Endodermal cell (in vitro differentiated cells): ENCODE data around the gene TRPV5. TPM values are rescaled to one million over a fixed set of nuclear protein-coding genes. Genes with fewer than 3 reads are reported as not detected.

ENCODE experiments used
- DNase-seq: peaks from one replicate; pipeline ENCODE4 v3.0.0-alpha.2; 2017
- H3K27ac ChIP-seq: 2 replicates; pipeline ENCODE4 v1.5.1; 2013; ENCODE audit warnings: mild to moderate bottlenecking, low read depth, low read length, moderate library complexity
- H3K27me3 ChIP-seq: 2 replicates; pipeline ENCODE4 v1.6.1; 2013; ENCODE audit warnings: mild to moderate bottlenecking, low read length, moderate library complexity; ENCODE audit not compliant: insufficient read depth, control insufficient read depth, poor library complexity, severe bottlenecking
- H3K36me3 ChIP-seq: 2 replicates; pipeline ENCODE4 v1.7.0; 2013; ENCODE audit warnings: mild to moderate bottlenecking, low read length, moderate library complexity; ENCODE audit not compliant: control insufficient read depth, insufficient read depth
- H3K4me1 ChIP-seq: one replicate; pipeline ENCODE4 v1.7.0; 2013; ENCODE audit warnings: low read length; ENCODE audit not compliant: control insufficient read depth, insufficient read depth
- H3K4me3 ChIP-seq: 2 replicates; pipeline ENCODE4 v1.5.1; 2013; ENCODE audit warnings: mild to moderate bottlenecking, low read length, moderate library complexity
- H3K9ac ChIP-seq: 2 replicates; pipeline ENCODE4 v1.6.1; 2013; ENCODE audit warnings: mild to moderate bottlenecking, low read length, moderate library complexity; ENCODE audit not compliant: poor library complexity, severe bottlenecking; ENCODE audit errors: extremely low read depth
- H3K9me3 ChIP-seq: 2 replicates; pipeline ENCODE4 v1.6.1; 2013; ENCODE audit warnings: mild to moderate bottlenecking, low read length, moderate library complexity; ENCODE audit not compliant: control insufficient read depth
- H3K27ac Mint-ChIP-seq: 2 replicates; pipeline ENCODE4 v1.8.0; 2020; ENCODE audit warnings: mixed read lengths
- H3K27me3 Mint-ChIP-seq: 2 replicates; pipeline ENCODE4 v1.8.0; 2021; ENCODE audit warnings: mild to moderate bottlenecking, mixed read lengths; ENCODE audit not compliant: insufficient read depth
- H3K36me3 Mint-ChIP-seq: 2 replicates; pipeline ENCODE4 v1.8.0; 2020; ENCODE audit warnings: low read depth, mixed read lengths
- H3K4me1 Mint-ChIP-seq: 2 replicates; pipeline ENCODE4 v1.8.0; 2020; ENCODE audit warnings: mixed read lengths
- H3K4me3 Mint-ChIP-seq: 2 replicates; pipeline ENCODE4 v1.8.0; 2020; ENCODE audit warnings: mild to moderate bottlenecking, moderate library complexity, mixed read lengths
- H3K9me3 Mint-ChIP-seq: 2 replicates; pipeline ENCODE4 v1.8.0; 2020; ENCODE audit warnings: mild to moderate bottlenecking, mixed read lengths
- WGBS, 2 experiments: methylation state at CpG; one replicate each; pipeline versions ENCODE4 v1.1.5 to v1.1.7; 2013; ENCODE audit warnings: missing lambda C conversion rate in 2 of 2, mixed read lengths in 1 of 2; ENCODE audit not compliant: insufficient coverage in 1 of 2, insufficient read length in 1 of 2; 5-methylcytosine and 5-hydroxymethylcytosine counted together
- total RNA-seq, 2 donors: library from RNA; stranded (reverse); fragmentation: NEBNext Ultra II Directional in 1 of 2; extraction: Animal tissue kit (Norgen Biotek cat#: 25700) in 1 of 2; gene quantifications; 2 replicates in 1 of 2; 3 replicates in 1 of 2; pipeline ENCODE4 v1.2.1, GENCODE V29; 2021
- TF ChIP-seq, protein P1 (sequence below): fragments of 200-600 bp; sonication (generic); conservative IDR thresholded peaks from 2 replicates; pipeline ENCODE4 v1.5.0; 2021; ENCODE audit warnings: antibody characterized with exemption, mild to moderate bottlenecking

TRPV5 gene
- total RNA-seq, 2 donors from 2014 or later = 0.15 to 0.22 TPM

GRCh38 chr7:142859829-142860228 lies 73.7 kb downstream of the TRPV5 start:
- H3K27ac Mint-ChIP-seq = no peak overlapping the region
- WGBS, 2 experiments = 90 to 94% methylated on average over 4 to 5 of the region's 5 CpGs
- Histone ChIP-seq H3K27me3 (no peaks in the 10 kb centered on the region), H3K9me3 (no peaks in the 10 kb centered on the region), H3K36me3 (peaks cover 21% of the 10 kb centered on the region), H3K27ac (no peak overlapping the region), H3K4me3 (no peak overlapping the region), H3K4me1 (no peaks in the 10 kb centered on the region), H3K9ac (no peak overlapping the region)
- peaks cover 33% of the 10 kb centered on the region for H3K4me1 Mint-ChIP-seq
- no peaks in the 10 kb centered on the region for H3K9me3 Mint-ChIP-seq
- DNase-seq = peak; percentile 26
- H3K36me3 Mint-ChIP-seq = peaks cover 18% of the 10 kb centered on the region
- TF ChIP-seq, protein P1, sequence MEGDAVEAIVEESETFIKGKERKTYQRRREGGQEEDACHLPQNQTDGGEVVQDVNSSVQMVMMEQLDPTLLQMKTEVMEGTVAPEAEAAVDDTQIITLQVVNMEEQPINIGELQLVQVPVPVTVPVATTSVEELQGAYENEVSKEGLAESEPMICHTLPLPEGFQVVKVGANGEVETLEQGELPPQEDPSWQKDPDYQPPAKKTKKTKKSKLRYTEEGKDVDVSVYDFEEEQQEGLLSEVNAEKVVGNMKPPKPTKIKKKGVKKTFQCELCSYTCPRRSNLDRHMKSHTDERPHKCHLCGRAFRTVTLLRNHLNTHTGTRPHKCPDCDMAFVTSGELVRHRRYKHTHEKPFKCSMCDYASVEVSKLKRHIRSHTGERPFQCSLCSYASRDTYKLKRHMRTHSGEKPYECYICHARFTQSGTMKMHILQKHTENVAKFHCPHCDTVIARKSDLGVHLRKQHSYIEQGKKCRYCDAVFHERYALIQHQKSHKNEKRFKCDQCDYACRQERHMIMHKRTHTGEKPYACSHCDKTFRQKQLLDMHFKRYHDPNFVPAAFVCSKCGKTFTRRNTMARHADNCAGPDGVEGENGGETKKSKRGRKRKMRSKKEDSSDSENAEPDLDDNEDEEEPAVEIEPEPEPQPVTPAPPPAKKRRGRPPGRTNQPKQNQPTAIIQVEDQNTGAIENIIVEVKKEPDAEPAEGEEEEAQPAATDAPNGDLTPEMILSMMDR = no peak
- no peak overlapping the region for H3K4me3 Mint-ChIP-seq
- H3K27me3 Mint-ChIP-seq = peaks cover 19% of the 10 kb centered on the region

DNA sequence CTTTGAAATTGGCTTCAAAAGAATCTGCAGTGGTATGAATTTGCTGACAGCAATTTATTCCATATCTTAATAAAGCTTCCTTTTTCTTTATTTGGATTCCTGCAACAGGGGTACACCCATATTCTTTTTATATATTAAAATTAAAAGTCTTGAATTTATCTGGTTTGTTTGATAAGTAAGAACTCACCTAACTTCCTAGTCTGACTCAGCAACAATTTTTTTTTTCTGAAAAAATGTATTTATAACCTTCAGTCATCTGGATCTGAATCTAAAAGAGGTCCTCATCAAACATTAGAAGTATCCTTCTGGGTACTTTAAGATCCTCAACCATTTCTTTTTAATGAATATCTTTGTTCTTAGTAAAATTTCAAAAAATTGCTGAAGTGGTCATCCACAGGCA lies 74.1 kb downstream of the TRPV5 start:
- DNase-seq = no peak
- no peak overlapping the region for H3K27ac Mint-ChIP-seq
- H3K4me3 Mint-ChIP-seq = no peak overlapping the region
- TF ChIP-seq, protein P1 = no peak
- Histone ChIP-seq H3K27me3 (no peaks in the 10 kb centered on the region), H3K9ac (no peak overlapping the region), H3K4me3 (no peak overlapping the region), H3K9me3 (no peaks in the 10 kb centered on the region), H3K36me3 (peaks cover 21% of the 10 kb centered on the region), H3K4me1 (no peaks in the 10 kb centered on the region), H3K27ac (no peak overlapping the region)
- peaks cover 33% of the 10 kb centered on the region for H3K4me1 Mint-ChIP-seq
- peaks cover 18% of the 10 kb centered on the region for H3K36me3 Mint-ChIP-seq
- H3K27me3 Mint-ChIP-seq = peaks cover 19% of the 10 kb centered on the region
- H3K9me3 Mint-ChIP-seq = no peaks in the 10 kb centered on the region

Other genes starting within 250 kb of the TRPV5 start
- gene PRSS1, start 184.3 kb downstream of the TRPV5 start, total RNA-seq = 1 to 10 TPM; 4.4 to 8.8 TPM
- gene PRSS2, start 162.8 kb downstream of the TRPV5 start, total RNA-seq = 1 to 10 TPM; 4.8 to 9.9 TPM
- gene EPHB6, start 78.7 kb downstream of the TRPV5 start, total RNA-seq = 10 to 100 TPM; 33.2 to 36.9 TPM
- 1 to 10 TPM; 2.7 to 4.1 TPM for gene TRPV6, start 48.0 kb downstream of the TRPV5 start, total RNA-seq
- gene LLCFC1, start 5.7 kb upstream of the TRPV5 start, total RNA-seq = not detected
- gene KEL, start 28.6 kb upstream of the TRPV5 start, total RNA-seq = 10 to 100 TPM; 79.4 to 86.0 TPM
- gene OR9A2, start 93.4 kb upstream of the TRPV5 start, total RNA-seq = not detected
- gene OR6V1, start 118.6 kb upstream of the TRPV5 start, total RNA-seq = not detected
- gene PIP, start 198.3 kb upstream of the TRPV5 start, total RNA-seq = not detected
- not detected for gene TAS2R39, start 249.7 kb upstream of the TRPV5 start, total RNA-seq